Stomach (tissue), 9 donors: ENCODE measurements around the gene CDKN2B-AS1. TPM values are rescaled to one million over a fixed set of nuclear protein-coding genes. Genes with fewer than 3 reads are reported as not detected.

Experiments
- DNase-seq, 2 donors: peaks; one replicate each; pipeline versions ENCODE4 v3.0.0 to v3.0.0-alpha.2; 2013 to 2019
- H3K27ac ChIP-seq, 5 donors: fragments of 200-600 bp in 4 of 5; sonication (generic) in 4 of 5; one replicate each; pipeline ENCODE4 v1.5.1; 2013 to 2019; ENCODE audit warnings: mild to moderate bottlenecking in 1 of 5, moderate library complexity in 1 of 5
- H3K27me3 ChIP-seq, 3 donors: fragments of 200-600 bp; sonication (generic); one replicate each; pipeline ENCODE4 v1.5.1; 2017 to 2019; ENCODE audit warnings: mixed run types in 1 of 3
- H3K36me3 ChIP-seq, 4 donors: fragments of 200-600 bp; sonication (generic); 1 replicate in 3 of 4; 2 replicates in 1 of 4; pipeline ENCODE4 v1.5.1; 2016 to 2019
- H3K4me1 ChIP-seq, 4 donors: fragments of 200-600 bp; sonication (generic); one replicate each; pipeline ENCODE4 v1.5.1; 2016 to 2019
- H3K4me3 ChIP-seq, 4 donors: fragments of 200-600 bp; sonication (generic) in 3 of 4; one replicate each; pipeline ENCODE4 v1.5.1; 2016 to 2019; ENCODE audit warnings: mild to moderate bottlenecking in 1 of 4
- H3K9me3 ChIP-seq, 4 donors: fragments of 200-600 bp; sonication (generic); one replicate each; pipeline ENCODE4 v1.5.1; 2016 to 2019
- EP300 ChIP-seq: sonication (generic); formaldehyde crosslinking; IDR thresholded peaks from one replicate; pipeline ENCODE4 v1.6.1; 2017; ENCODE audit warnings: antibody characterized with exemption
- POLR2A ChIP-seq, 4 donors: fragments of 450-650 bp; IDR thresholded peaks; one replicate each; pipeline ENCODE4 v1.6.1; 2016; ENCODE audit warnings: antibody characterized with exemption in 4 of 4, control low read depth in 2 of 4, mild to moderate bottlenecking in 1 of 4, moderate library complexity in 1 of 4
- POLR2AphosphoS5 ChIP-seq, 3 donors: sonication (generic); formaldehyde crosslinking; IDR thresholded peaks; one replicate each; pipeline ENCODE4 v1.6.1; 2016; ENCODE audit warnings: antibody characterized with exemption in 3 of 3
- WGBS, 5 donors: extraction: QIAGEN DNeasy Blood & Tissue Kit in 3 of 5; methylation state at CpG; one replicate each; pipeline versions ENCODE4 v1.1.5 to v1.1.7; 2013 to 2018; 5-methylcytosine and 5-hydroxymethylcytosine counted together
- intact Hi-C: fragments of 100-400 bp; cut with DNase I; formaldehyde crosslinking; loops from one replicate; pipeline ENCODE4 v1.15.1; 2023; ENCODE audit warnings: low total_unique reads
- polyA plus RNA-seq, 3 donors: library from polyadenylated mRNA; stranded (reverse); fragments of 200-250 nt; gene quantifications; one replicate each; pipeline ENCODE4 v1.2.3, GENCODE V29; 2013
- total RNA-seq, 5 donors: library from RNA; depleted of rRNA; stranded (reverse); fragments of >200 nt; gene quantifications; one replicate each; pipeline versions ENCODE4 v1.1.0 to v1.2.3, GENCODE V29; 2014 to 2016
- TF ChIP-seq, protein P1 (sequence below), 7 experiments: fragments of 450-650 bp in 4 of 7; fragments of 200-600 bp in 3 of 7; sonication (generic) in 3 of 7; IDR thresholded peaks; one replicate each; pipeline ENCODE4 v1.5.1; 2016 to 2019; ENCODE audit warnings: antibody characterized with exemption in 7 of 7, control low read depth in 2 of 7, mild to moderate bottlenecking in 1 of 7
- donor health status: healthy with polysubstance abuse.
- donor health status: Bipolar disorder and iron deficiency.
- donor health status: healthy.

The CDKN2B-AS1 gene
- total and polyA plus RNA-seq, 8 donors: 0.48 to 1.6 (median 1.1) TPM; not detected in 3

DNA sequence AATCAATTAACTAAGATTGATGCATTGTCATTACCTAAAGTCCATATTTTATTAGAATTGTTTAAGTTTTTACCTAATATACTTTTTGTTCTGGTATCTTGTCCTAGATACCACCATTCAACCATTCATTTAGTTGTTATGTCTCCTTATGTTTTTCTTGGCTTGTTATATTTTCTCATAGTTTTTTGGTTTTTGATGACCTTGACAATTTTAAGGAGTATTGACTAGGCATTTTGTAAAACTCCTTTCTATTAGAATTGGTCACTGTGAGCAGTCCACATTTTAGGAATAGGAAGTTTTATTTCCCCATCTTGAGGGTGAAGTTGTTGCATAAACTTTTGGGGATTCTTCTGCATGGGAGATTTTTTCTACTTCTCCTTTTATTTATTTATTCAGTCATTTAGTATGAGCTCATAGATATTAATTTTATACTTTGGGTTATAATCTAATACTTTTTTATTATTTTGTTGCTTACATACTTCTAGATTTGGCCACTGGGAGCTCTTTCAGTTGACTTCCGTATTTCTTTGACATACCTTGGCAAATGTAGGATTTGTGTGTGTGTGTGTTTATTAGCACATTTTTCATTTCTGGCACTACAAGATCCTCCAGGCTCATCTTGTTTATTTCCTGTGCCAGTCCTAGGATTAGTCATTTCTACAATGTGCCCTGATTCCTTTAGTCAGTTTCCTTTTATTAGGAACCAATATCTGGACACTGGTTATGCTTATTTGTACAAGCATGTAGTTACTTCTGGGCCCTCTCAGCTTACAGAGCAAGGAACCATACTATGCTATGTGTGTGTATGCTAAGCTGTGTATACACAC is 149.4 kb downstream of the CDKN2B-AS1 start:
- intact Hi-C loops: no loop called here
- Histone ChIP-seq H3K9me3 (no peaks in the 10 kb centered on the region), H3K27ac (no peak overlapping the region), H3K4me3 (no peak overlapping the region), H3K4me1 (peaks cover 0 to 11% (median 0%) of the 10 kb centered on the region in 4 donors), H3K27me3 (no peaks in the 10 kb centered on the region), H3K36me3 (no peaks in the 10 kb centered on the region)
- TF ChIP-seq POLR2AphosphoS5 (IDR thresholded peaks at IDR 0.05) (no peak), POLR2A (IDR thresholded peaks at IDR 0.05) (no peak), EP300 (no peak)
- TF ChIP-seq, protein P1, sequence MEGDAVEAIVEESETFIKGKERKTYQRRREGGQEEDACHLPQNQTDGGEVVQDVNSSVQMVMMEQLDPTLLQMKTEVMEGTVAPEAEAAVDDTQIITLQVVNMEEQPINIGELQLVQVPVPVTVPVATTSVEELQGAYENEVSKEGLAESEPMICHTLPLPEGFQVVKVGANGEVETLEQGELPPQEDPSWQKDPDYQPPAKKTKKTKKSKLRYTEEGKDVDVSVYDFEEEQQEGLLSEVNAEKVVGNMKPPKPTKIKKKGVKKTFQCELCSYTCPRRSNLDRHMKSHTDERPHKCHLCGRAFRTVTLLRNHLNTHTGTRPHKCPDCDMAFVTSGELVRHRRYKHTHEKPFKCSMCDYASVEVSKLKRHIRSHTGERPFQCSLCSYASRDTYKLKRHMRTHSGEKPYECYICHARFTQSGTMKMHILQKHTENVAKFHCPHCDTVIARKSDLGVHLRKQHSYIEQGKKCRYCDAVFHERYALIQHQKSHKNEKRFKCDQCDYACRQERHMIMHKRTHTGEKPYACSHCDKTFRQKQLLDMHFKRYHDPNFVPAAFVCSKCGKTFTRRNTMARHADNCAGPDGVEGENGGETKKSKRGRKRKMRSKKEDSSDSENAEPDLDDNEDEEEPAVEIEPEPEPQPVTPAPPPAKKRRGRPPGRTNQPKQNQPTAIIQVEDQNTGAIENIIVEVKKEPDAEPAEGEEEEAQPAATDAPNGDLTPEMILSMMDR (IDR thresholded peaks at IDR 0.05): no peak
- no peak for DNase-seq
- 0 to 88% (median 45%) methylated on average over 1 of the region's 1 CpG for WGBS, 5 donors

DNA sequence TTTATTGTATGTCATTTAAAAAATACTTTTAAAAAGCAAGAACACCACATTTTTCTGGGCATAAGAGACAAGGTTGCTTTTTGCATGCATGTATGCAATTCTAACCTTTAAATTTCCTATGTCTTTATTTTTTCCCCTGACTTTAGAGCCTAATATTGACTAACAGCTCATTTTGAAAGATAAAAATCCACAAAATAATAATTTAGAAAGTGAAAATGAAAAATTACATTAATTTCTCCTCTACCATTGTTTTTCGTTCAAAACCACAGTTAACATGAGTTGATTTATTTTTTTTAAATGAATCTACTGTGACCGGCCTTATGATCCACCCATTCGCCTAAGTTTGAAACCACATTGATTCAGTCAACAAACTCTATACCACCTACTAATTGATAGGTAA is 152.0 kb downstream of the CDKN2B-AS1 start:
- Histone ChIP-seq H3K27ac (no peak overlapping the region), H3K27me3 (no peaks in the 10 kb centered on the region), H3K4me3 (no peak overlapping the region), H3K4me1 (peaks cover 0 to 11% (median 0%) of the 10 kb centered on the region in 4 donors), H3K9me3 (no peaks in the 10 kb centered on the region), H3K36me3 (no peaks in the 10 kb centered on the region)
- DNase-seq: no peak
- 78 to 92% (median 86%) methylated on average over 3 of the region's 3 CpGs for WGBS, 5 donors
- intact Hi-C loops: no loop called here
- TF ChIP-seq EP300: no peak
- no peak for TF ChIP-seq POLR2A (IDR thresholded peaks at IDR 0.05)
- TF ChIP-seq POLR2AphosphoS5 (IDR thresholded peaks at IDR 0.05): no peak
- TF ChIP-seq, protein P1 (IDR thresholded peaks at IDR 0.05): no peak

DNA sequence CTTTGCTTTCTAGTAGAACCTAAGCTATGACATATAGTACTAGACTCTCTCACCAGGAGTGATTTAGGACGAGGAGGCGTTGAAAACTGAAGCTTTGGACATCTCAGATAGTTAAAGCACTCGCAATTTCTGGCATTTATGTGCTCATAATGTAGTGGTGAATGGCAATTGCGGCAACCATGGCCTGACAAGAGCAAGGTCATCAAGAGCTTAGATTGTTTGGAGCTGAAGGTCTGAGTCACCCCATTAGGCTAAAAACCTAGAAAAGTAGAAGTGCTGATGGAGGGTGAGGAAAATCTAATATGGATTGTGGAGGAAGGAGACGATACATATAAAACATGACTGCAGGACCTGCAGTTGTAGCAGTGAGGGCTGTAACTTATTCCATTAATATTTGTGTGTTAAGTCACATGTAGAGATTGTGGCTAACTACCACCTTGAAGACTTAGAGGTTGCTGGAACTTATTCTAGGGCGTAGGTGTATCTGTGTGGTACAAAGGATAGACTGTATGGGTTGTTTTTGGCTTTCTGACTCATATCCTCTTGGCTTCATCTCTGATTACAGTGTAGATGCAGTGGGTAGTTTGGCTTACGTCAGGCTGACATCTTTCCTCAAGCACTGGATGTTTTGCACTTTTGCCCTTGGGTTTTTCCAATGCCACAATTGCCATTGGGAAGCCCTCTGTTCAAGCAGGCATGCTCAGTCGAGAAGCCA is 153.4 kb downstream of the CDKN2B-AS1 start:
- Histone ChIP-seq H3K4me1 (peaks cover 0 to under 1% (median 0%) of the 10 kb centered on the region in 4 donors), H3K27ac (no peak overlapping the region), H3K4me3 (no peak overlapping the region), H3K27me3 (no peaks in the 10 kb centered on the region), H3K9me3 (no peaks in the 10 kb centered on the region), H3K36me3 (no peaks in the 10 kb centered on the region)
- intact Hi-C loops: no loop called here
- TF ChIP-seq POLR2AphosphoS5 (IDR thresholded peaks at IDR 0.05) (no peak), POLR2A (IDR thresholded peaks at IDR 0.05) (no peak), EP300 (no peak)
- TF ChIP-seq, protein P1 (IDR thresholded peaks at IDR 0.05): no peak
- no peak for DNase-seq
- WGBS, 5 donors: 67 to 84% (median 77%) methylated on average over 8 of the region's 8 CpGs

DNA sequence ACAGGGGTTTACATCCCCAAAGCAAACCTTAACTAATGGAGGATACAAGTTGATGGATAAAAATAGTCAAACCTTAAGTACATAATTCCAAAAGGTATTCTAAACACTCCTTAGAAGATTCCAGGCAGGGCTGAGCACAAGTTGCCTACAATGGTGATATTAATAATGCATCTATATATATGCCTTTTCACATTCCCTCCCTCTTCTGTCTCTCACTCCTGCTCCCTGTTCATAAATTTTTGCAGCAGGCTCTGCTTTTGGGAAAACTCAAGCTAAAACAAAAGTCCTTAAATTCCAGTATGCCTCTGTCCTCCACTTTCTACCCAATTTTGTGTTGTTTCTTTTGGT is 153.9 kb downstream of the CDKN2B-AS1 start:
- intact Hi-C loops: no loop called here
- TF ChIP-seq POLR2A (IDR thresholded peaks at IDR 0.05) (no peak), EP300 (no peak), POLR2AphosphoS5 (IDR thresholded peaks at IDR 0.05) (no peak)
- TF ChIP-seq, protein P1 (IDR thresholded peaks at IDR 0.05): no peak
- no peaks in the 10 kb centered on the region for H3K4me1 ChIP-seq
- H3K4me3 ChIP-seq: no peak overlapping the region
- H3K36me3 ChIP-seq: no peaks in the 10 kb centered on the region
- H3K9me3 ChIP-seq: no peaks in the 10 kb centered on the region
- no peak overlapping the region for H3K27ac ChIP-seq
- H3K27me3 ChIP-seq: no peaks in the 10 kb centered on the region
- no peak for DNase-seq
